ENCODE results near the gene CD180.
A peak's percentile ranks its signal among the peaks of the same experiment; 100 is the strongest.

Gene CD180

DNA sequence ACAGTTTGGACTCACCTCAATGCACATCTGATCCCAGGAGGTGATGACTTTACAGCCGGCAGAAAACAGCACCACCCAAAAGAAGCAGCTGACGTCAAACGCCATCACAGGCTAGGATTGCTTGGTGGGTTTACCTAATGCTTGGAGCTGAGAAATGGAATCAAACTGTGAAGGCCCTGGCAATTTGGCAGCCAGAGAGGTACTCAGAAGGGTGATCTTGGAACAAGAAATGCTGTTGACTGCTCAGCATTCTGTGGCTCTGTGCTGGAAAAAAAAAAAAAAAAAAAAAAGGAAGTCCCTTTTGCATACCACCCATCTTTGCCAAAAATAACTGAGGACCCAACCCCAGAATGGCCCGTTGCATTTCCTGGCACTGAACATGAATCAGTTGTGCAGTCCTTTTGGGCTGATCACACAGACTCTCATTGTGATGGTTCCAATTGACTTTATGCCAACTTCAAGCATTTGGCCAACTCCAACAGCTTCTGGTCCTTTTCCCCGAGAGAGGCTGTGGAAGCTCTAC, at the start of gene CD180:
CD180 (minus strand) TSS at position 263 of the 523 bp plus-strand sequence; CDS start at position 105, 158 bp downstream.
- Histone ChIP-seq H4K20me1 (no peaks in the 10 kb centered on the region), H3K36me3 (peaks cover 0 to 11% (median 4%) of the 10 kb centered on the region in 11 experiments; a peak in 7 of 22 replicates), H3K4me1 (peaks cover 76 to 98% (median 91%) of the 10 kb centered on the region in 10 experiments), H3K4me3 (peak within 1 kb of the TSS; percentile 40 to 67 (median 54)), H3K9me3 (replicated peaks in 1 of 11) (peaks cover 5 to 24% (median 12%) of the 10 kb centered on the region in 11 experiments; a peak in 16 of 22 replicates), H3K4me2 (peak within 1 kb of the TSS; percentile 75 to 98 (median 93)), H3K27me3 (no peaks in the 10 kb centered on the region), H3K9ac (peak within 1 kb of the TSS; percentile 13 to 74 (median 61); a peak in 19 of 22 replicates), H3K27ac (peak within 1 kb of the TSS; percentile 24 to 86 (median 68); a peak in 17 of 22 replicates)
- no peak for TF ChIP-seq Cebpa-rat (IDR thresholded peaks at IDR 0.05)

DNA sequence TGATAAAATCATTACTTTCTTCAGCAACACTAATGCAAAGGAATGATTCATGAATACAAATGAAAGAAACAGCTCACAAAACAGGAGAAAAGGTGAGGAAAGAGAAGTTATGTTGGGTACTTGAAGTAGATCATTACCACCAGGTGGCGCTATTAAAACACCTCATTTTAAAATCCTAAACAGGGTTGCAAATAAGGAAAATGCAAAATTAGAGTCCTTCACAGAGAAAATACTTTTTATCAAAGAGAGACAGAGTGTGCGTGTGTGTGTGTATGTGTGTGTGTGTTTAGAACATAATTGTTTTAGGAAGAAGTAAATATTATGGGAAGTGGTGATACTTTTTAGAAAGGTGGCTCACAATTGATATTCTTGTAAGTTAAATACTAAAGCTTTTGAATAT, 49.5 kb upstream of the CD180 start:
- H3K4me1 ChIP-seq = peaks cover 0 to 9% (median 4%) of the 10 kb centered on the region in 10 experiments; a peak in 7 of 20 replicates
- no peaks in the 10 kb centered on the region for H3K27me3 ChIP-seq
- H3K9ac ChIP-seq = no peak overlapping the region
- no peak overlapping the region for H3K4me3 ChIP-seq
- no peak for TF ChIP-seq Cebpa-rat (IDR thresholded peaks at IDR 0.05)
- no peaks in the 10 kb centered on the region for H3K36me3 ChIP-seq
- H3K4me2 ChIP-seq = peak overlapping the region in 1 of 11 experiments; percentile 41; a peak in 1 of 22 replicates
- no peaks in the 10 kb centered on the region for H3K9me3 ChIP-seq (replicated peaks in 1 of 11)
- H4K20me1 ChIP-seq = no peaks in the 10 kb centered on the region
- no peak overlapping the region for H3K27ac ChIP-seq

- Histone ChIP-seq H3K4me2 (peak overlapping the region in 3 of 11 experiments; percentile 5 to 41 (median 15); a peak in 2 of 22 replicates), H3K27ac (no peak overlapping the region), H3K9me3 (replicated peaks in 1 of 11) (no peaks in the 10 kb centered on the region), H3K4me3 (no peak overlapping the region), H3K27me3 (no peaks in the 10 kb centered on the region), H3K36me3 (no peaks in the 10 kb centered on the region), H3K4me1 (peaks cover 0 to 9% (median 4%) of the 10 kb centered on the region in 10 experiments; a peak in 7 of 20 replicates), H3K9ac (no peak overlapping the region), H4K20me1 (no peaks in the 10 kb centered on the region)
- TF ChIP-seq Cebpa-rat (IDR thresholded peaks at IDR 0.05) = no peak
Measured at GRCh38 chr5:67245259-67245846, 48.8 kb upstream of the CD180 start.

DNA sequence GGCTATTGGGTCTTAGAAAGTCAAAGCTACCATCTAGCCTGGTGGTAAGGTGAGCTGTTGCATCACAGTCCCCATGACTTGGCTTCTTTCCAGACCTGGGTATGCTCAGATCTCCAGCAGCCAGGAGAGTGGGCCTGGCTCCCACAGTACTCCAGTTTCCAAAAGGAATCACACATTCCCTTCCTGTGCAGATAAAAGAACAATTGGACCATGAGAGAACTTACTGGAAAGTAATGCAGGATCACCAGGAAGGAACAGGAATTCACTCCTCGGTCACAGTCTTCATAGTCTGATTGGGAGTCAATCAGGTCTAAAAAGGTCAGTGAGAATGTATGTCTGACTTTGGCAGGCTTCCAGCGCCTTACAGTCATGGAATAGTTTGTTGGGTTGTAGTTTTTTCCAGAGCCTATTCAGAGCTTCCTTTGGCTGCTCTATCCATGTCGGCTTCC, 47.8 kb upstream of the CD180 start:
- Histone ChIP-seq H3K4me2 (no peak overlapping the region), H3K9me3 (replicated peaks in 1 of 11) (no peaks in the 10 kb centered on the region), H3K27me3 (no peaks in the 10 kb centered on the region), H3K4me1 (peaks cover 0 to 7% (median 4%) of the 10 kb centered on the region in 10 experiments; a peak in 7 of 20 replicates), H4K20me1 (no peaks in the 10 kb centered on the region), H3K4me3 (no peak overlapping the region), H3K9ac (no peak overlapping the region), H3K36me3 (no peaks in the 10 kb centered on the region), H3K27ac (no peak overlapping the region)
- TF ChIP-seq Cebpa-rat (IDR thresholded peaks at IDR 0.05) = no peak

DNA sequence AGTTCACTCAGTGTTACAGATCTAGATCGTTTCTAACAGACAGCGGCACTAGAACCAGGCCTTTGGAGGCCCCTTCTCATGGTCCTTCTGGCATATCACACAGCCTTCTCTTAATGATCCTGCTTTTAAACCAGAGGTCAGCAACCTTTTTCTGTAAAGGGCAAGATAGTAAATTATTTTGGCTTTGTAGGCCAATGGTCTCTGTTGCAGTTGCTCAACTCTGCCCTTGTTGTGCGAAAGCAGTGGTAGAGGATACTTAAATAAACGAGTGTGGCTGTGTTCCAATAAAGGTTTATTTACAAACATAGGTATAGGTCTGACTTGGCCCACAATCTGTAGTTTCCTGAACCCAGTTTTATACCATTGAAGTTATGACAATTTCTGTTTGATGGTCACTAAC, 47.3 kb upstream of the CD180 start:
- Histone ChIP-seq H3K27ac (no peak overlapping the region), H3K9ac (no peak overlapping the region), H3K36me3 (no peaks in the 10 kb centered on the region), H3K4me3 (no peak overlapping the region), H3K4me1 (peaks cover 0 to 5% (median 4%) of the 10 kb centered on the region in 10 experiments; a peak in 7 of 20 replicates), H3K9me3 (replicated peaks in 1 of 11) (no peaks in the 10 kb centered on the region), H4K20me1 (no peaks in the 10 kb centered on the region), H3K27me3 (no peaks in the 10 kb centered on the region), H3K4me2 (no peak overlapping the region)
- no peak for TF ChIP-seq Cebpa-rat (IDR thresholded peaks at IDR 0.05)

DNA sequence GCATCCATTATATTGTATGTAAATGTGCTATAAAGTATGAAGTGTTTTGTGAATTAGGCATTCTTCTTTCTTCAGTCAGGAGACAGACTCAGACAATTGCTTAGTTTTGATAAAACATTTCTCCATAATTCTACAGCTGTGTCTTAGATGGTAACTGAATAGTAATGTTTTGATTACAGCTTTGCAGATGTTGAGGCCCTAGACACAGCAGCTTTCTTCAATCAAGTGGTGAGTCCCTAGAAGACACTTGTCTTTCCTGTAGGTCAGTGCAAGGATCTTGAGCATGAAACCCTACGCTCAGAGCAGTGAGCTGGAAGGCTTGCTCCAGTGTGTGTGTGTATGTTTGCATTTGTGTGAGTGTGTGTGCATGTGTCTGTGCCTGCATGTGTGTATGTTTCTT, 46.8 kb upstream of the CD180 start:
- TF ChIP-seq Cebpa-rat (IDR thresholded peaks at IDR 0.05) = no peak
- no peak overlapping the region for H3K4me2 ChIP-seq
- no peaks in the 10 kb centered on the region for H3K27me3 ChIP-seq
- H3K4me1 ChIP-seq = peaks cover 0 to 5% (median 4%) of the 10 kb centered on the region in 10 experiments; a peak in 7 of 20 replicates
- no peak overlapping the region for H3K9ac ChIP-seq
- H3K4me3 ChIP-seq = no peak overlapping the region
- H3K27ac ChIP-seq = no peak overlapping the region
- H3K36me3 ChIP-seq = no peaks in the 10 kb centered on the region
- H4K20me1 ChIP-seq = no peaks in the 10 kb centered on the region
- no peaks in the 10 kb centered on the region for H3K9me3 ChIP-seq (replicated peaks in 1 of 11)

GRCh38 chr5:67241326-67241725, 44.7 kb upstream of the CD180 start:
- H3K27ac ChIP-seq = no peak overlapping the region
- no peaks in the 10 kb centered on the region for H4K20me1 ChIP-seq
- H3K4me3 ChIP-seq = no peak overlapping the region
- no peak overlapping the region for H3K4me2 ChIP-seq
- no peaks in the 10 kb centered on the region for H3K36me3 ChIP-seq
- H3K9ac ChIP-seq = no peak overlapping the region
- H3K4me1 ChIP-seq = peaks cover 0 to 5% (median 4%) of the 10 kb centered on the region in 10 experiments; a peak in 7 of 20 replicates
- no peaks in the 10 kb centered on the region for H3K27me3 ChIP-seq
- no peak for TF ChIP-seq Cebpa-rat (IDR thresholded peaks at IDR 0.05)
- H3K9me3 ChIP-seq (replicated peaks in 1 of 11) = no peaks in the 10 kb centered on the region

DNA sequence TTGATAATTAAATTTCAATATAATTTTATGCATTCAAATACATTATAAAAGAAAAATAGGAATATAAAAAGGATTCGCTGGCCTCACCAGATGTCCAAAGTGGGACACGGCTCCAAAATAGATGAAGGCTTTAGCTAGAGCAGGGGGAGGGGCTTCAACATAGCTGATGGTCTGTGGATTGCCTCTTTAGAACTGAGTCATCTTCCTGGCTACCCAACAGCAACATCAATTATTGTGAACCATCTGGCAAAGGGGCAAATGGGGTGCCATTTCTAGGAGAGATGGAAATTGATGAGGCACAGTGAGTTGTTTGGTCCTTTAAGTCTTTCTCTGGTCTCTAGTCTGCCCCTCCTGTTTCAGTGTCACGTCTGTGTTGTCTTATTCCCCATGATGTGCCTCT, 44.2 kb upstream of the CD180 start:
- Histone ChIP-seq H3K9me3 (replicated peaks in 1 of 11) (no peaks in the 10 kb centered on the region), H3K27ac (no peak overlapping the region), H3K4me1 (peaks cover 0 to 5% (median 3%) of the 10 kb centered on the region in 10 experiments; a peak in 7 of 20 replicates), H3K36me3 (no peaks in the 10 kb centered on the region), H3K4me3 (no peak overlapping the region), H3K9ac (no peak overlapping the region), H3K27me3 (no peaks in the 10 kb centered on the region), H4K20me1 (no peaks in the 10 kb centered on the region), H3K4me2 (no peak overlapping the region)
- no peak for TF ChIP-seq Cebpa-rat (IDR thresholded peaks at IDR 0.05)

- no peak overlapping the region for H3K4me3 ChIP-seq
- H3K27ac ChIP-seq = no peak overlapping the region
- TF ChIP-seq Cebpa-rat (IDR thresholded peaks at IDR 0.05) = no peak
- no peak overlapping the region for H3K4me2 ChIP-seq
- no peaks in the 10 kb centered on the region for H3K36me3 ChIP-seq
- H3K27me3 ChIP-seq = no peaks in the 10 kb centered on the region
- no peaks in the 10 kb centered on the region for H4K20me1 ChIP-seq
- H3K9me3 ChIP-seq (replicated peaks in 1 of 11) = no peaks in the 10 kb centered on the region
- peaks cover 0 to 5% (median 1%) of the 10 kb centered on the region in 10 experiments; a peak in 11 of 20 replicates for H3K4me1 ChIP-seq
- no peak overlapping the region for H3K9ac ChIP-seq
Measured at GRCh38 chr5:67240065-67240464, 43.5 kb upstream of the CD180 start.
